ENCODE measurements around the gene EPHB1.

EPHB1 gene

DNA sequence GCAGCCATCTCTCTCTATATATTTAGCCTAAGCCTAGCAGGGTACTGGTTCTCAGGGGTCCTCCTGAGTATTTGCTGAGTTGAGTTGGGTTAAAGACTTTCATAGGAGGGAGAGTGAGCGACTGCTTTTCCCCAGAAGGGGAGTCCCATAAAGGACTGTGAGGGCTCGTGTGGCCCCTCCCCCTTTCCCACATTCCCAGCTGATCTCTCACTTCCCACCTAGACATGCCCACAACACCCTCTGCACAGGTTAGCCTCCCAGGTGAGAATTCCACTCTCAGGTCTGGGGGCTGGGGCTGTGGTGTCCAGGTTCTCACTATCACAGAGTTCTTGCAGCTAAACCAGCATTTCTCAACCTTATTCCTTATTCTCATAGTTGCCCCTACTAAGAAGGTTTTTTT is 15.8 kb downstream of the EPHB1 start:
- no peak overlapping the region for H4K91ac ChIP-seq (ENCODE audit: low read depth, low read length, poor library complexity)
- H2BK12ac ChIP-seq (ENCODE audit: low read length), result no peak overlapping the region
- H3K27ac ChIP-seq (replicated peaks; ENCODE audit: low read length), result no peak overlapping the region
- no peaks in the 10 kb centered on the region for H3K79me1 ChIP-seq (ENCODE audit: low read depth, low read length)
- peaks cover 0 to 14% of the 10 kb centered on the region in 2 donors for H3K4me1 ChIP-seq (ENCODE audit: control insufficient read depth in 2 of 2, insufficient read depth in 1 of 2, low read depth in 1 of 2, low read length in 2 of 2)
- no peak overlapping the region for H3K9ac ChIP-seq (ENCODE audit: low read depth, low read length, poor library complexity)
- no CpG with 5 or more reads among the region's 2 CpGs for WGBS, 2 donors (ENCODE audit: extremely low coverage in 2 of 2, insufficient read length in 2 of 2, insufficient replicate concordance in 1 of 2)
- H3K4me3 ChIP-seq (ENCODE audit: low read length in 2 of 2), result no peak overlapping the region
- no peaks in the 10 kb centered on the region for H3K27me3 ChIP-seq (ENCODE audit: control insufficient read depth in 3 of 3, insufficient read depth in 3 of 3, low read depth in 1 of 3, low read length in 3 of 3)
- H2BK15ac ChIP-seq (ENCODE audit: low read length), result no peak overlapping the region
- no peak overlapping the region for H2BK120ac ChIP-seq (ENCODE audit: low read depth, low read length)
- H3K36me3 ChIP-seq (replicated peaks in 1 of 2; ENCODE audit: control insufficient read depth in 2 of 2, insufficient read depth in 2 of 2, low read length in 2 of 2), result no peaks in the 10 kb centered on the region
- H3K9me3 ChIP-seq (replicated peaks in 1 of 2; ENCODE audit: control insufficient read depth in 2 of 2, insufficient read depth in 1 of 2, low read depth in 1 of 2, low read length in 2 of 2), result no peaks in the 10 kb centered on the region
- H2AFZ ChIP-seq (ENCODE audit: low read length), result no peak overlapping the region
- H3K18ac ChIP-seq (ENCODE audit: low read length), result no peak overlapping the region
- H4K8ac ChIP-seq (ENCODE audit: low read depth, low read length), result no peak overlapping the region
- H2BK5ac ChIP-seq (ENCODE audit: low read length), result no peak overlapping the region
- H3K4me2 ChIP-seq (ENCODE audit: insufficient read depth, low read length, poor library complexity, severe bottlenecking), result no peak overlapping the region
- H3K14ac ChIP-seq (ENCODE audit: low read length), result no peak overlapping the region
- no peak overlapping the region for H3K23ac ChIP-seq (ENCODE audit: low read depth, low read length, poor library complexity)
- H2AK5ac ChIP-seq (ENCODE audit: low read depth, low read length), result no peak overlapping the region
- H3K4ac ChIP-seq (ENCODE audit: low read length), result no peak overlapping the region
- DNase-seq (ENCODE audit: low spot score), result no peak

DNA sequence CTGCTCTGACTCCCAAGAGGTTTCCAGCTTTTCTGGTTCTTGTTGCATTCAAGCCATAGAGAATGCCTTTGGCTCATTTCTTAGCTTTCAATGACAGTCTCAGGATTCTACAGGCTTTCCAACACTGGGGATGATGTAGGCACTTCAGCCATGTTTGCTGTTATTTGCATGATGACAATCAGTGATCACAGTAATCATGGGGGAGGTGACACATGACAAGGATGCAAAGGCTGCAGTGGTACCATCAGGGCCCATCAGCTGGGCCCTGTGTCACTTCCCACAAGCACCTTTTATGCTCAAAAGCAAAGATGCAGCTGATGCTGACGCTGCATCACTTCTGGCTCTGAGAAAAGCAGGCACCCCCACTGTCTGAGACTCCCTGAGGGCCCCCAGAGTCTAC is 18.6 kb downstream of the EPHB1 start:
- Histone ChIP-seq H3K4me3 (ENCODE audit: low read length in 2 of 2) (no peak overlapping the region), H2AK5ac (ENCODE audit: low read depth, low read length) (no peak overlapping the region), H3K23ac (ENCODE audit: low read depth, low read length, poor library complexity) (no peak overlapping the region), H2BK120ac (ENCODE audit: low read depth, low read length) (no peak overlapping the region), H3K36me3 (replicated peaks in 1 of 2; ENCODE audit: control insufficient read depth in 2 of 2, insufficient read depth in 2 of 2, low read length in 2 of 2) (no peaks in the 10 kb centered on the region), H4K8ac (ENCODE audit: low read depth, low read length) (no peak overlapping the region), H3K79me1 (ENCODE audit: low read depth, low read length) (no peaks in the 10 kb centered on the region), H2AFZ (ENCODE audit: low read length) (no peak overlapping the region), H4K91ac (ENCODE audit: low read depth, low read length, poor library complexity) (no peak overlapping the region), H3K4me2 (ENCODE audit: insufficient read depth, low read length, poor library complexity, severe bottlenecking) (no peak overlapping the region), H3K9ac (ENCODE audit: low read depth, low read length, poor library complexity) (no peak overlapping the region), H2BK12ac (ENCODE audit: low read length) (no peak overlapping the region), H3K14ac (ENCODE audit: low read length) (peak overlapping the region; percentile 64), H3K27me3 (ENCODE audit: control insufficient read depth in 3 of 3, insufficient read depth in 3 of 3, low read depth in 1 of 3, low read length in 3 of 3) (no peaks in the 10 kb centered on the region), H3K4me1 (ENCODE audit: control insufficient read depth in 2 of 2, insufficient read depth in 1 of 2, low read depth in 1 of 2, low read length in 2 of 2) (peaks cover 0 to 7% of the 10 kb centered on the region in 2 donors), H2BK15ac (ENCODE audit: low read length) (no peak overlapping the region), H3K4ac (ENCODE audit: low read length) (no peak overlapping the region), H3K27ac (replicated peaks; ENCODE audit: low read length) (no peak overlapping the region), H2BK5ac (ENCODE audit: low read length) (no peak overlapping the region), H3K18ac (ENCODE audit: low read length) (no peak overlapping the region), H3K9me3 (replicated peaks in 1 of 2; ENCODE audit: control insufficient read depth in 2 of 2, insufficient read depth in 1 of 2, low read depth in 1 of 2, low read length in 2 of 2) (no peaks in the 10 kb centered on the region)
- no peak for DNase-seq (ENCODE audit: low spot score)
- no CpG with 5 or more reads among the region's 1 CpG for WGBS, 2 donors (ENCODE audit: extremely low coverage in 2 of 2, insufficient read length in 2 of 2, insufficient replicate concordance in 1 of 2)

DNA sequence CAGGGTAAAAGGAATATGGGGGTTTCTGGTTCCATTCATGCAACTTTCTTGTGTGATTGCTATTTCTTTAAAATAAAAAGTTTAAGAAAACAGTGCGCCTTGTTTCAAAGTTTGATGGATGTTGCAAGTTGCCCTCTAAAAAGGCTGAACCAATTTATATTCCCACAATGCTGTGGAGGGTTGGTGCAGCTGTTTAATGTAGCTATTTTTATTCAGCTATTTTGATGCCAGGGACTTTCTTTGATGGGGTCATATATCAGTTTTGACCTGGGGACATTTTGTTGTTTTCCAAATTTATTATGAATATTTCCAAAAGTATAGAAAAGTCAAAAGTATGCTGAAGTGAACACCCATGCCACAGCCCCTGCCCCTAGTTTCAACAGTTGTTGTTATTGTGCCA is 20.5 kb downstream of the EPHB1 start:
- no peak overlapping the region for H3K4me3 ChIP-seq (ENCODE audit: low read length in 2 of 2)
- H2BK15ac ChIP-seq (ENCODE audit: low read length), result no peak overlapping the region
- no peaks in the 10 kb centered on the region for H3K4me1 ChIP-seq (ENCODE audit: control insufficient read depth in 2 of 2, insufficient read depth in 1 of 2, low read depth in 1 of 2, low read length in 2 of 2)
- no peak overlapping the region for H3K4ac ChIP-seq (ENCODE audit: low read length)
- H3K79me1 ChIP-seq (ENCODE audit: low read depth, low read length), result no peaks in the 10 kb centered on the region
- no peak overlapping the region for H2BK12ac ChIP-seq (ENCODE audit: low read length)
- H4K91ac ChIP-seq (ENCODE audit: low read depth, low read length, poor library complexity), result no peak overlapping the region
- no peak for DNase-seq (ENCODE audit: low spot score)
- H3K36me3 ChIP-seq (replicated peaks in 1 of 2; ENCODE audit: control insufficient read depth in 2 of 2, insufficient read depth in 2 of 2, low read length in 2 of 2), result no peaks in the 10 kb centered on the region
- no peak overlapping the region for H3K4me2 ChIP-seq (ENCODE audit: insufficient read depth, low read length, poor library complexity, severe bottlenecking)
- H2BK5ac ChIP-seq (ENCODE audit: low read length), result no peak overlapping the region
- no peaks in the 10 kb centered on the region for H3K9me3 ChIP-seq (replicated peaks in 1 of 2; ENCODE audit: control insufficient read depth in 2 of 2, insufficient read depth in 1 of 2, low read depth in 1 of 2, low read length in 2 of 2)
- no peak overlapping the region for H3K18ac ChIP-seq (ENCODE audit: low read length)
- no peak overlapping the region for H3K27ac ChIP-seq (replicated peaks; ENCODE audit: low read length)
- no CpG with 5 or more reads among the region's 1 CpG for WGBS, 2 donors (ENCODE audit: extremely low coverage in 2 of 2, insufficient read length in 2 of 2, insufficient replicate concordance in 1 of 2)
- H3K9ac ChIP-seq (ENCODE audit: low read depth, low read length, poor library complexity), result no peak overlapping the region
- no peak overlapping the region for H3K14ac ChIP-seq (ENCODE audit: low read length)
- H3K23ac ChIP-seq (ENCODE audit: low read depth, low read length, poor library complexity), result no peak overlapping the region
- no peaks in the 10 kb centered on the region for H3K27me3 ChIP-seq (ENCODE audit: control insufficient read depth in 3 of 3, insufficient read depth in 3 of 3, low read depth in 1 of 3, low read length in 3 of 3)
- no peak overlapping the region for H2AFZ ChIP-seq (ENCODE audit: low read length)
- H2BK120ac ChIP-seq (ENCODE audit: low read depth, low read length), result no peak overlapping the region
- H4K8ac ChIP-seq (ENCODE audit: low read depth, low read length), result no peak overlapping the region
- no peak overlapping the region for H2AK5ac ChIP-seq (ENCODE audit: low read depth, low read length)

DNA sequence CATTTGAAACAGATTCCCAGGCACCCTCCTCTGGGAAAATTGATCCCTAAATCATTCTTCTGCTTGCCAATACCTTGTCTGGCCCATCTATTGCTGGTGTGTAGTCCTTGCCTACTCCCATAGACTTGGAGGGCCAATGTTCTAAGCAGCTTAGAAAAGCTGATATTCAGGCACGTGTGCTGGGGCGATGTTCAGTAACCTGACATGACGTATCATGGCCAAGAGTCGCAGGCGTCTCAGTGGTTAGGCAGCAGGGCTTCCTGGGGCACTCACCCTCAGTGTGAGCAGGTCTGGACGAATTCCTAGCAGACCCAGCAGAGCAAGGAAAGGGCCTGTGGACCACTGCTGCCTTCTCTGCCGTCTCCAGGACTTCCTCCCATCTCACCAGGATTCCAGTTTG is 21.6 kb downstream of the EPHB1 start:
- H4K91ac ChIP-seq (ENCODE audit: low read depth, low read length, poor library complexity), result no peak overlapping the region
- no peak overlapping the region for H3K23ac ChIP-seq (ENCODE audit: low read depth, low read length, poor library complexity)
- DNase-seq (ENCODE audit: low spot score), result no peak
- no peak overlapping the region for H2BK5ac ChIP-seq (ENCODE audit: low read length)
- H2AFZ ChIP-seq (ENCODE audit: low read length), result no peak overlapping the region
- no CpG with 5 or more reads among the region's 7 CpGs for WGBS, 2 donors (ENCODE audit: extremely low coverage in 2 of 2, insufficient read length in 2 of 2, insufficient replicate concordance in 1 of 2)
- H3K18ac ChIP-seq (ENCODE audit: low read length), result no peak overlapping the region
- H3K27ac ChIP-seq (replicated peaks; ENCODE audit: low read length), result no peak overlapping the region
- no peak overlapping the region for H3K9ac ChIP-seq (ENCODE audit: low read depth, low read length, poor library complexity)
- H4K8ac ChIP-seq (ENCODE audit: low read depth, low read length), result no peak overlapping the region
- no peak overlapping the region for H2BK120ac ChIP-seq (ENCODE audit: low read depth, low read length)
- H3K4ac ChIP-seq (ENCODE audit: low read length), result no peak overlapping the region
- no peak overlapping the region for H2AK5ac ChIP-seq (ENCODE audit: low read depth, low read length)
- H3K4me1 ChIP-seq (ENCODE audit: control insufficient read depth in 2 of 2, insufficient read depth in 1 of 2, low read depth in 1 of 2, low read length in 2 of 2), result no peaks in the 10 kb centered on the region
- H3K4me3 ChIP-seq (ENCODE audit: low read length in 2 of 2), result no peak overlapping the region
- H3K14ac ChIP-seq (ENCODE audit: low read length), result no peak overlapping the region
- no peaks in the 10 kb centered on the region for H3K27me3 ChIP-seq (ENCODE audit: control insufficient read depth in 3 of 3, insufficient read depth in 3 of 3, low read depth in 1 of 3, low read length in 3 of 3)
- no peaks in the 10 kb centered on the region for H3K79me1 ChIP-seq (ENCODE audit: low read depth, low read length)
- H3K9me3 ChIP-seq (replicated peaks in 1 of 2; ENCODE audit: control insufficient read depth in 2 of 2, insufficient read depth in 1 of 2, low read depth in 1 of 2, low read length in 2 of 2), result no peaks in the 10 kb centered on the region
- no peaks in the 10 kb centered on the region for H3K36me3 ChIP-seq (replicated peaks in 1 of 2; ENCODE audit: control insufficient read depth in 2 of 2, insufficient read depth in 2 of 2, low read length in 2 of 2)
- no peak overlapping the region for H2BK15ac ChIP-seq (ENCODE audit: low read length)
- no peak overlapping the region for H3K4me2 ChIP-seq (ENCODE audit: insufficient read depth, low read length, poor library complexity, severe bottlenecking)
- no peak overlapping the region for H2BK12ac ChIP-seq (ENCODE audit: low read length)
